GM18870 (cell line): ENCODE data around the gene TCF20.

Experiments
- ATAC-seq: cut with Tn5 transposase; IDR thresholded peaks from one replicate; pipeline ENCODE4 v1.9.1; 2021; ENCODE audit warnings: moderate library complexity; ENCODE audit not compliant: unreplicated experiment

Gene TCF20

GRCh38 chr22:42300259-42301076 lies 30.0 kb upstream of the TCF20 start:
- ATAC-seq = no peak

- no peak for ATAC-seq
Measured at GRCh38 chr22:42299586-42300258, 29.3 kb upstream of the TCF20 start.

GRCh38 chr22:42298746-42299145 lies 28.3 kb upstream of the TCF20 start:
- no peak for ATAC-seq

GRCh38 chr22:42297778-42298177 lies 27.3 kb upstream of the TCF20 start:
- no peak for ATAC-seq

- ATAC-seq = no peak
Measured at GRCh38 chr22:42296883-42297282, 26.4 kb upstream of the TCF20 start.

GRCh38 chr22:42296381-42296853 lies 26.0 kb upstream of the TCF20 start:
- no peak for ATAC-seq

- ATAC-seq = no peak
Measured at GRCh38 chr22:42294034-42294985, 23.9 kb upstream of the TCF20 start.

GRCh38 chr22:42292732-42293520 lies 22.5 kb upstream of the TCF20 start:
- no peak for ATAC-seq

- no peak for ATAC-seq
Measured at GRCh38 chr22:42291287-42291686, 20.8 kb upstream of the TCF20 start.

GRCh38 chr22:42289671-42290541 lies 19.5 kb upstream of the TCF20 start:
- no peak for ATAC-seq

- ATAC-seq = no peak
Measured at GRCh38 chr22:42288791-42289190, 18.3 kb upstream of the TCF20 start.

GRCh38 chr22:42287174-42287890 lies 16.9 kb upstream of the TCF20 start:
- no peak for ATAC-seq

GRCh38 chr22:42286205-42286604 lies 15.8 kb upstream of the TCF20 start:
- ATAC-seq = no peak

- ATAC-seq = no peak
Measured at GRCh38 chr22:42285604-42286003, 15.2 kb upstream of the TCF20 start.

- ATAC-seq = no peak
Measured at GRCh38 chr22:42284643-42285181, 14.3 kb upstream of the TCF20 start.

- no peak for ATAC-seq
Measured at GRCh38 chr22:42284202-42284591, 13.7 kb upstream of the TCF20 start.

- ATAC-seq = no peak
Measured at GRCh38 chr22:42283278-42284201, 13.1 kb upstream of the TCF20 start.

GRCh38 chr22:42282943-42283277 lies 12.5 kb upstream of the TCF20 start:
- no peak for ATAC-seq
